Activated CD8-positive, alpha-beta T cell treated with anti-CD3 and anti-CD28 coated beads, Interleukin-2, amount 10 ng/mL, durations not matched to agents 7 days and 5 days (primary cell): ENCODE data around the gene UQCRFS1. TPM values are rescaled to one million over a fixed set of nuclear protein-coding genes. Genes with fewer than 3 reads are reported as not detected.

Experiments
- ATAC-seq: fragments of 150-1000 bp; cut with Tn5 transposase; one replicate; pipeline ENCODE4 v1.10.0; 2021; ENCODE audit warnings: moderate library complexity
- CTCF ChIA-PET: fragments of 350-600 bp; sonication (Branson Sonifier 250); formaldehyde crosslinking; loops from one replicate; lab custom pipeline; 2021; ENCODE audit warnings: antibody characterized with exemption; lab: Charles Lee
- POLR2A ChIA-PET: fragments of 350-600 bp; sonication (Branson Sonifier 250); formaldehyde crosslinking; loops from one replicate; lab custom pipeline; 2021; ENCODE audit warnings: antibody characterized with exemption; lab: Charles Lee
- DNase-seq: peaks from one replicate; pipeline ENCODE4 v3.0.0-alpha.2; 2020
- H3K27ac Mint-ChIP-seq: one replicate; pipeline ENCODE4 v1.8.0; 2021; ENCODE audit warnings: mild to moderate bottlenecking, mixed read lengths
- H3K27me3 Mint-ChIP-seq: one replicate; pipeline ENCODE4 v1.8.0; 2021; ENCODE audit warnings: low read depth, mixed read lengths
- H3K36me3 Mint-ChIP-seq: one replicate; pipeline ENCODE4 v1.8.0; 2021; ENCODE audit warnings: low read depth, mixed read lengths
- H3K4me1 Mint-ChIP-seq: one replicate; pipeline ENCODE4 v1.8.0; 2021; ENCODE audit warnings: low read depth, mixed read lengths
- H3K4me3 Mint-ChIP-seq: one replicate; pipeline ENCODE4 v1.8.0; 2021; ENCODE audit warnings: mild to moderate bottlenecking, mixed read lengths
- H3K9me3 Mint-ChIP-seq: one replicate; pipeline ENCODE4 v1.8.0; 2022; ENCODE audit warnings: mixed read lengths; ENCODE audit not compliant: insufficient read depth
- total RNA-seq, 2 experiments: library from RNA; stranded (reverse); gene quantifications; one replicate each; pipeline ENCODE4 v1.2.3, GENCODE V29; 2021

UQCRFS1 gene
- total RNA-seq, 2 experiments from 2014 or later, result 34.6 to 36.0 TPM

GRCh38 chr19:29188289-29189032, 24.5 kb downstream of the UQCRFS1 start:
- ATAC-seq, result no peak
- no peak overlapping the region for H3K27ac Mint-ChIP-seq

DNA sequence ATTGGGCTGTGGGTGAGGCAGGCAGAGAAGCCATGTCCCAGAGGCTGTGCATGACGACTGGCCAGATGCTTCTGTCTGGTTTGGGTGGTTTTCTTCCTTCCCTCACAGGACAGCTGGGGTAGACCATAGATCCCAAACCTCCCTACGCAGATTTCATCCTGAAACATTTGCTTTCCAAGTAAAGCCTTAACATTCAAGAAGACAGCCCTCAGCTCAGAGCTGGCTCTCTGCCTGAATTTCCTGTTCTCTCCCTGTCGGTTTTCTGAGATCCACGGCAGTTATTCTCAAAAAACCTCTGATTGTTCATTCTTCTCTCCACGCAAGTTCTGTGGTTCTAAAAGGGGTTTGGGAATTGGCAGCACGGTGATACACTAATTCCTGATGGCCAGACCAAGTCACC, 25.3 kb downstream of the UQCRFS1 start:
- Mint-ChIP-seq H3K27me3 (no peaks in the 10 kb centered on the region), H3K4me1 (no peaks in the 10 kb centered on the region), H3K36me3 (no peaks in the 10 kb centered on the region), H3K27ac (no peak overlapping the region), H3K9me3 (no peaks in the 10 kb centered on the region), H3K4me3 (no peak overlapping the region)
- ATAC-seq, result no peak
- no peak for DNase-seq
- CTCF ChIA-PET, result no interaction called here
- POLR2A ChIA-PET, result no interaction called here

More at GRCh38 chr19:29188289-29189032, 24.5 kb downstream of the UQCRFS1 start:
- ChIA-PET POLR2A (no interaction called here), CTCF (no interaction called here)
- H3K27me3 Mint-ChIP-seq, result no peaks in the 10 kb centered on the region
- no peak overlapping the region for H3K4me3 Mint-ChIP-seq
- peaks cover 4% of the 10 kb centered on the region for H3K4me1 Mint-ChIP-seq
- no peaks in the 10 kb centered on the region for H3K9me3 Mint-ChIP-seq
- DNase-seq, result no peak
- no peaks in the 10 kb centered on the region for H3K36me3 Mint-ChIP-seq

DNA sequence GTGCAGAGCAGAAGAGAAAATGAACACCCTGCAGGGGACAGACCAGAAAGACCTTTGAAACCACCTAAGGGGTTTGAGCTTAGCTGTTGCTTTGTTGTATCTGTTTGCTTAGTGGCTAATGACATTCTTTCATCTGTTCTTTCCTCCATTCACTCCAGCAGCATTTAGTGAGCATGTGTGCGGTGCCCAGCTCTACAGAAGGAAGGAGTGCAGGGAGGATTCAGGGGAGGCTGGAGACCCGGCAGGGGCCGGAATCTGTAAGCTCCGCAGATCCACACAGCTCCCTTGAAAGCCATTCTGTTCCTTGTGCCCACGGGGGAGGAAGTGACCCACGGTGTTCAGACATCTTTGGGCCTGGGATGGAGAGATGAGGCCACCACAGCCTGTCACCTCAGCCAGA, 27.5 kb downstream of the UQCRFS1 start:
- Mint-ChIP-seq H3K27me3 (no peaks in the 10 kb centered on the region), H3K4me3 (no peak overlapping the region), H3K27ac (no peak overlapping the region), H3K9me3 (no peaks in the 10 kb centered on the region), H3K4me1 (no peaks in the 10 kb centered on the region), H3K36me3 (no peaks in the 10 kb centered on the region)
- CTCF ChIA-PET, result no interaction called here
- ATAC-seq (no peak), DNase-seq (no peak)
- POLR2A ChIA-PET, result no interaction called here

DNA sequence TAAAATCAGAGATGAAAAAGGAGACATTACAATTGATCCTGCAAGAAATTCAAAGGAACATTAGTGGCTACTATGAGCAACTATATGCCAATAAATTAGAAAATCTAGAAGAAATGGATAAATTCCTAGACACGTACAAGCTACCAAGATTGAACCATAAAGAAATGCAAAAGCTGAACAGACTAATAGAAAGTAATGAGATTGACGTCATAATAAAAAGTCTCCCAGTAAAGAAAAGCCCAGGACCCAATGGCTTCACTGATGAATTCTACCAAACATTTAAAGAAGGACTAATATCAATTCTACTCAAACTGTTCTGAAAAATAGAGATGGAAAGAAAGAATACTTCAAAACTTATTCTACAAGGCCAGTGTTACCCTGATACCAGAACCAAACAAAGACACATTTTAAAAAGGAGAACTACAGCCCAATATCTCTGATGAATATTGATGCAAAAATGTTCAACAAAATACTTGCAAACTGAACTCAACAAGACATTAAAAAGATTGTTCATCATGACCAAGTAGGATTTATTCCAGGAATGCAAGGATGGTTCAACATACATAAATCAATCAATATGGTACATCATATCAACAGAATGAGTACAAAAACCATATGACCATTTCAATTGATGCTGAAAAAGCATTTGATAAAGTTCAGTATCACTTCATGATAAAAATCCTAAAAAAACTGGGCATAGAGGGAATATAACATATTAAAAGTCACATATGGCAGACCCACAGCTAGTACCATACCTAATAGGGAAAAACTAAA, 35.8 kb downstream of the UQCRFS1 start:
- POLR2A ChIA-PET, result no interaction called here
- H3K36me3 Mint-ChIP-seq, result no peaks in the 10 kb centered on the region
- CTCF ChIA-PET, result no interaction called here
- ATAC-seq, result no peak
- DNase-seq, result no peak
- H3K27me3 Mint-ChIP-seq, result peaks cover 4% of the 10 kb centered on the region
- peaks cover 30% of the 10 kb centered on the region for H3K9me3 Mint-ChIP-seq
- H3K27ac Mint-ChIP-seq, result no peak overlapping the region
- H3K4me3 Mint-ChIP-seq, result no peak overlapping the region
- H3K4me1 Mint-ChIP-seq, result no peaks in the 10 kb centered on the region

DNA sequence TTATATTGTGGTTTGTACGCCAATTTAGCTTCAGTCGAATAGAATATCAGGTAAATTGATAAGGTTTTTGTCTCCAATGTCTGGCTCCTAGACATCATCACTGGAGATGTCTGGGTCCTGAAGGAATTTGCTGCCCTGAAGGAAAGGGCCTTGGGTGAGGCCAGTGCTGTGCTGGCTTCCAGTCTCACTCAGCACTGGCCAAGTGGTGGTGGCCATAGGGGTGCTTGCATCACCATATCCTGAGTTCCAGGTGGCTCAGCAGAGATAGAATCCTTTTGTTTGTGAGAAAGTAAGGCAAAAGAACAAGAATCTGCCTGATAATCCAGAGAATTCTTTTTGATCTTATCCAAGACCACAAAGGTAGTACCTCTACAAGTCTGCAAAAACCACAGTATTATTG, 39.1 kb downstream of the UQCRFS1 start:
- Mint-ChIP-seq H3K9me3 (peaks cover 39% of the 10 kb centered on the region), H3K4me3 (no peak overlapping the region), H3K4me1 (peaks cover 10% of the 10 kb centered on the region), H3K27ac (no peak overlapping the region), H3K27me3 (peaks cover 4% of the 10 kb centered on the region), H3K36me3 (no peaks in the 10 kb centered on the region)
- DNase-seq (no peak), ATAC-seq (no peak)
- ChIA-PET POLR2A (no interaction called here), CTCF (no interaction called here)

DNA sequence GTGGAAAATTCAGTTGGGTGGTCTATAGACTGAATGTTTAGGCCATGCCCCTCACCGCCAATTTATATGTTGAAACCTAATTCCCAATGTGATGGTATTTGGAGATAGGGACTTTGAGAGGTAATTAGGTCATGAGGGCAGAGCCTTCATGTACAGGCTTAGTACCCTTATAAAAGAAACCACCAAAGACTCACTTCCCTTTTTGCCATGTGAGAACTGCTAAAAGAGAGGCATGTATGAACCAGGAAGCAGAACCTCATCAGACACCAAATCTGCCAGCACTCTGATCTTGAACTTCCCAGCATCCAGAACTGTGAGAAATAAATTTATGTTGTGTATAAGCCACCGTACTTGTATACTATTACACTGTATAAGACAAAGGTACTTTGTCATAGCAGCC, 40.6 kb downstream of the UQCRFS1 start:
- ChIA-PET POLR2A (no interaction called here), CTCF (no interaction called here)
- Mint-ChIP-seq H3K9me3 (peaks cover 35% of the 10 kb centered on the region), H3K27ac (no peak overlapping the region), H3K4me3 (no peak overlapping the region), H3K36me3 (no peaks in the 10 kb centered on the region), H3K27me3 (peaks cover 4% of the 10 kb centered on the region), H3K4me1 (peaks cover 10% of the 10 kb centered on the region)
- ATAC-seq (no peak), DNase-seq (no peak)

GRCh38 chr19:29171525-29171924, 41.4 kb downstream of the UQCRFS1 start:
- peaks cover 4% of the 10 kb centered on the region for H3K27me3 Mint-ChIP-seq
- CTCF ChIA-PET, result interaction anchor here (1.2 kb wide), 1 partner anchor 92 kb away, joined by 4 read pairs; no protein-coding TSS in a partner anchor
- H3K27ac Mint-ChIP-seq, result no peak overlapping the region
- POLR2A ChIA-PET, result no interaction called here
- ATAC-seq (no peak), DNase-seq (no peak)
- H3K9me3 Mint-ChIP-seq, result peaks cover 27% of the 10 kb centered on the region
- peaks cover 10% of the 10 kb centered on the region for H3K4me1 Mint-ChIP-seq
- H3K4me3 Mint-ChIP-seq, result no peak overlapping the region
- no peaks in the 10 kb centered on the region for H3K36me3 Mint-ChIP-seq

DNA sequence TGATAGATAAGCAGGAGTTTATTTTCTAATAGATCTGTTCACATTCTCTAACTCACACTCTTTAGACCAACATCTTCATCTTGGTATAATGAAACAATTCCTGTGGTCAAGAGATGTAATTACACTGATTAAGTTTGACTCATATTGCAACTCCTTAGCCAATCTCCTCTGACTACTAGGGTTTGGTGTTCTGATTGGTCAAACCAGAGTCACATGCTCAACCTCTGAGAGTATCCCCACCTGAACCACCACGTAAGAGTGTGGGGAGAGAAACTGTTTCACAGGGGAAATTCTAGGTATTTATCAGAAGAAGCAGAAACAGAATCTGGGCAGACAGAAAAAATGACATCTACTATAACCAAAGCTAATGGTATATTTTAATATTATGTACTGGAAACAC, 42.4 kb downstream of the UQCRFS1 start:
- Mint-ChIP-seq H3K27me3 (peaks cover 6% of the 10 kb centered on the region), H3K4me3 (no peak overlapping the region), H3K9me3 (peaks cover 18% of the 10 kb centered on the region), H3K36me3 (no peaks in the 10 kb centered on the region), H3K27ac (no peak overlapping the region), H3K4me1 (peaks cover 10% of the 10 kb centered on the region)
- ChIA-PET CTCF (interaction anchor here (1.2 kb wide), 1 partner anchor 93 kb away, joined by 4 read pairs; no protein-coding TSS in a partner anchor), POLR2A (no interaction called here)
- no peak for ATAC-seq
- DNase-seq, result no peak

GRCh38 chr19:29162694-29163093, 50.3 kb downstream of the UQCRFS1 start:
- H3K9me3 Mint-ChIP-seq, result peaks cover 7% of the 10 kb centered on the region
- H3K27ac Mint-ChIP-seq, result no peak overlapping the region
- no peak overlapping the region for H3K4me3 Mint-ChIP-seq
- H3K36me3 Mint-ChIP-seq, result no peaks in the 10 kb centered on the region
- no peaks in the 10 kb centered on the region for H3K4me1 Mint-ChIP-seq
- ATAC-seq (no peak), DNase-seq (no peak)
- H3K27me3 Mint-ChIP-seq, result peaks cover 4% of the 10 kb centered on the region
- ChIA-PET POLR2A (no interaction called here), CTCF (no interaction called here)

DNA sequence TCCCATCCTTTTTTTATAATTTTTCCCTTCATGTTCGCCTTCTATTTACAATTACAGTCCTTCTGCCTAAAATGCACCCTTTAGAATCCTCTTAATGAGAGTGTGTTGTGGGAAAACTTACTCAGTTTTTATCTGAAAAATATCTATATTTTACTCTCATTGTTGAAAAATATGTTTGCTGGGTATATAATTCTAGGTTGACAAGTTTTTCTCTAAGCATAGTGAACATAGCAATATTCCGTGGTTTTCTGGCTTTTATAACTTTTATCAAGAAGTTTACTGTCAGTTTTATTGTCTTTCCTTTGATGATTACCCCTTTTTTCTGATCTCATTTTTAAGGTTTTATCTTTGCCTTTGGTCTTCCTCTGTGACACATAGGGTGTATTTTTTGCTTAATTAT, 57.3 kb downstream of the UQCRFS1 start:
- POLR2A ChIA-PET, result no interaction called here
- H3K9me3 Mint-ChIP-seq, result peaks cover 21% of the 10 kb centered on the region
- CTCF ChIA-PET, result no interaction called here
- peaks cover 2% of the 10 kb centered on the region for H3K27me3 Mint-ChIP-seq
- H3K27ac Mint-ChIP-seq, result no peak overlapping the region
- DNase-seq (no peak), ATAC-seq (no peak)
- no peaks in the 10 kb centered on the region for H3K4me1 Mint-ChIP-seq
- no peaks in the 10 kb centered on the region for H3K36me3 Mint-ChIP-seq
- H3K4me3 Mint-ChIP-seq, result no peak overlapping the region
